Endothelial cell of umbilical vein (primary cell): ENCODE measurements around the gene IP6K3.

Source experiments
- EZH2 ChIP-seq: IDR thresholded peaks from 2 replicates; pipeline ENCODE4 v1.6.1; 2012; ENCODE audit warnings: borderline replicate concordance, low read depth, mild to moderate bottlenecking, moderate library complexity, low read length, inconsistent platforms; ENCODE audit not compliant: severe bottlenecking
- FOS ChIP-seq: IDR thresholded peaks from 2 replicates; pipeline ENCODE4 v1.6.1; 2011; ENCODE audit warnings: mild to moderate bottlenecking, low read length, moderate library complexity, borderline replicate concordance; ENCODE audit not compliant: insufficient read depth
- GATA2 ChIP-seq: IDR thresholded peaks from 2 replicates; pipeline ENCODE4 v1.7.0; 2011; ENCODE audit warnings: low read depth, mild to moderate bottlenecking, moderate library complexity, mixed read lengths, low read length; ENCODE audit not compliant: insufficient read length, insufficient read depth
- JUN ChIP-seq: IDR thresholded peaks from 2 replicates; pipeline ENCODE4 v1.6.1; 2011; ENCODE audit warnings: borderline replicate concordance, low read depth; ENCODE audit not compliant: insufficient read length, insufficient read depth
- POLR2A ChIP-seq: IDR thresholded peaks from 2 replicates; pipeline ENCODE4 v1.6.1; 2012; ENCODE audit warnings: low read depth, mild to moderate bottlenecking, control low read depth, low read length
- POLR2AphosphoS5 ChIP-seq: IDR thresholded peaks from 2 replicates; pipeline ENCODE4 v1.6.1; 2012; ENCODE audit warnings: low read depth, mild to moderate bottlenecking, control low read depth, low read length, moderate library complexity; ENCODE audit not compliant: insufficient read depth
- TF ChIP-seq, protein P1 (sequence below): IDR thresholded peaks from 2 replicates; pipeline ENCODE4 v1.6.1; 2011; ENCODE audit not compliant: insufficient read depth, insufficient read length
- TF ChIP-seq, protein P2 (sequence below), 2 donors: IDR thresholded peaks; 1 replicate in 1 of 2; 2 replicates in 1 of 2; pipeline ENCODE4 v1.5.1; 2011; ENCODE audit warnings: low read length in 2 of 2, mild to moderate bottlenecking in 2 of 2, moderate library complexity in 2 of 2, control low read depth in 1 of 2, inconsistent platforms in 1 of 2, low read depth in 1 of 2; ENCODE audit not compliant: insufficient read depth in 1 of 2; ENCODE audit errors: extremely low read depth in 1 of 2

DNA sequence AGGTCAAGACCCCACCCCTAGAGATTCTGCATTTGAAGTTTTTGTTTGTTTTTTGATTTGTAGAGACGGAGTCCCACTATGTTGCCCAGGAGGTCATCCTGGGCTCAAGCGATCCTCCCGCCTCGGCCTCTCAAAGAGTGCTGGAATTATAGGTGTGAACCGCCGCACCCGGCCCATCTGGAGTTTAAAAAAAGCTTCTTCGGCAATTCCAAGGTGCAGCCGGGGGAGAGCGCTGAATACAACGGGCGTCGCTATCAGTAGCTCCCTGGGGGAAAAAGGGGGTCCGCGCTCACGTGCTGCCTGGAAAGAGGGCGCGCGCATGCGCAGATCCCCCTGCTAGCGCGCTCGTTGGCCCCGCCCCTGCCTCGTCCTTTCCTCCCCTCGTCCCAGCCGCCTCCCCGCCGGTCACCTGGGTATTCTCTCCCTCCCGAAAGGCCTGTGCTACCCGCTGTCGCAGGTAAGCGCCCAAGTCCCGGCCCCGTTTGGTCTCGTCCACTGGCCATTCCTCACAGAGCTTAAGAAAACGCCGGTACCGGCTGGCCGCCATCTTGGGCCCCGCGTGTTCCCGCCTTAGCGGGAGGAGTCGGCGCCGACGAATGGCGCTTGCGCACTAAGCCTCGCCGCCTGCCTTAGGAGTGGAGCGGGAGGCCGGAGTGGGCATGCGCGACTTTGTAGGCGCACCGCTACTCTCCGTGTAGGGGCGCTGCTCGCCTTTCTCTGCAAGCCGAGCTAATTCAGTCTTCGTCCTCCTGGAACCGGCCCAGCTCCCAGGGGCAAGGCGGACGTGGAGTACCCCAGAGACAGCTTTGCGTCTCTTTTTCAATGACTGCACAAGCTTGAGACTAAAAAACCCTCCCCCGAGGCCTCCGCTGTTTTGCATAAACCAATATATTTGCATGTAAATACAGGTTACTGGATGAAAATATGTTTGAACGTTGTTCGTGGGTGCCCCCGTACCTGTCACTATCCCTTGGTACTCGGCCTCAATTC, 35.3 kb downstream of the IP6K3 start, which contains the start of gene UQCC2:
- TF ChIP-seq GATA2 (no peak), EZH2 (no peak), POLR2AphosphoS5 (peak; percentile 99), POLR2A (peak; percentile 97), JUN (no peak), FOS (no peak)
- TF ChIP-seq, protein P1, sequence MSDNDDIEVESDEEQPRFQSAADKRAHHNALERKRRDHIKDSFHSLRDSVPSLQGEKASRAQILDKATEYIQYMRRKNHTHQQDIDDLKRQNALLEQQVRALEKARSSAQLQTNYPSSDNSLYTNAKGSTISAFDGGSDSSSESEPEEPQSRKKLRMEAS: peak; percentile 56
- TF ChIP-seq, protein P2, sequence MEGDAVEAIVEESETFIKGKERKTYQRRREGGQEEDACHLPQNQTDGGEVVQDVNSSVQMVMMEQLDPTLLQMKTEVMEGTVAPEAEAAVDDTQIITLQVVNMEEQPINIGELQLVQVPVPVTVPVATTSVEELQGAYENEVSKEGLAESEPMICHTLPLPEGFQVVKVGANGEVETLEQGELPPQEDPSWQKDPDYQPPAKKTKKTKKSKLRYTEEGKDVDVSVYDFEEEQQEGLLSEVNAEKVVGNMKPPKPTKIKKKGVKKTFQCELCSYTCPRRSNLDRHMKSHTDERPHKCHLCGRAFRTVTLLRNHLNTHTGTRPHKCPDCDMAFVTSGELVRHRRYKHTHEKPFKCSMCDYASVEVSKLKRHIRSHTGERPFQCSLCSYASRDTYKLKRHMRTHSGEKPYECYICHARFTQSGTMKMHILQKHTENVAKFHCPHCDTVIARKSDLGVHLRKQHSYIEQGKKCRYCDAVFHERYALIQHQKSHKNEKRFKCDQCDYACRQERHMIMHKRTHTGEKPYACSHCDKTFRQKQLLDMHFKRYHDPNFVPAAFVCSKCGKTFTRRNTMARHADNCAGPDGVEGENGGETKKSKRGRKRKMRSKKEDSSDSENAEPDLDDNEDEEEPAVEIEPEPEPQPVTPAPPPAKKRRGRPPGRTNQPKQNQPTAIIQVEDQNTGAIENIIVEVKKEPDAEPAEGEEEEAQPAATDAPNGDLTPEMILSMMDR (IDR thresholded peaks at IDR 0.05; ENCODE audit: extremely low read depth in 1 of 2, insufficient read depth in 1 of 2, low read depth in 1 of 2, low read length in 2 of 2): peak; percentile 57 to 75
